GM12878 (cell line): ENCODE measurements around the gene LRBA. TPM values are rescaled to one million over a fixed set of nuclear protein-coding genes. Genes with fewer than 3 reads are reported as not detected.

Experiments used
- ATAC-seq: fragments of 200-7000 bp; cut with Tn5 transposase; 3 replicates; pipeline ENCODE4 v1.9.1; 2020; ENCODE audit warnings: mild to moderate bottlenecking, moderate library complexity
- BruUV-seq: library from RNA; stranded (reverse); fragments of 400-500 nt; replicated peaks from 2 replicates; lab custom pipeline; 2021; lab: Mats Ljungman, UMichigan
- CTCF ChIA-PET: fragments of 300-600 bp; sonication (Branson Sonifier 250); formaldehyde crosslinking; extraction: SDS; loops from one replicate; lab custom pipeline; 2021; ENCODE audit warnings: inconsistent platforms; lab: Yijun Ruan, JAX
- POLR2A ChIA-PET: fragments of 350-600 bp; formaldehyde crosslinking; extraction: SDS; loops from one replicate; lab custom pipeline; 2021; ENCODE audit warnings: inconsistent platforms; lab: Charles Lee
- RAD21 ChIA-PET: fragments of 300-600 bp; sonication (Branson Sonifier 250); formaldehyde crosslinking; loops from one replicate; lab custom pipeline; 2023; ENCODE audit warnings: antibody characterized with exemption; ENCODE audit not compliant: unreplicated experiment; lab: Charles Lee
- SMC1A ChIA-PET: fragments of 300-600 bp; sonication (Branson Sonifier 250); formaldehyde crosslinking; loops from one replicate; lab custom pipeline; 2023; ENCODE audit not compliant: unreplicated experiment, uncharacterized antibody; lab: Charles Lee
- DNase-seq: peaks from one replicate; pipeline ENCODE4 v3.0.0-alpha.2; 2011; ENCODE audit warnings: low read depth, low spot score
- FAIRE-seq: peaks from 3 replicates; lab custom pipeline; 2011; peaks lifted over from hg19 to GRCh38; lab: Jason Lieb, UNC
- H2AFZ ChIP-seq: 2 replicates; pipeline ENCODE4 v1.6.0; 2011; ENCODE audit warnings: low read depth, low read length, control low read depth; ENCODE audit not compliant: control insufficient read depth
- H3K27ac ChIP-seq: 2 replicates; pipeline ENCODE4 v1.5.1; 2011; ENCODE audit warnings: control low read depth; ENCODE audit not compliant: control insufficient read depth, insufficient read depth
- H3K27me3 ChIP-seq, 2 experiments: replicated peaks in 1 of 2; 2 replicates each; pipeline versions ENCODE4 v1.6.0 to v1.6.1; 2011; ENCODE audit warnings: low read length in 1 of 2; ENCODE audit not compliant: control insufficient read depth in 2 of 2, insufficient read depth in 2 of 2
- H3K36me3 ChIP-seq, 2 experiments: 2 replicates each; pipeline ENCODE4 v1.5.1; 2011; ENCODE audit warnings: low read length in 1 of 2; ENCODE audit not compliant: control insufficient read depth in 2 of 2, insufficient read depth in 2 of 2
- H3K4me1 ChIP-seq: 2 replicates; pipeline ENCODE4 v1.6.1; 2011; ENCODE audit warnings: mild to moderate bottlenecking, low read length, moderate library complexity, mixed read lengths; ENCODE audit not compliant: control insufficient read depth, insufficient read depth
- H3K4me2 ChIP-seq: 2 replicates; pipeline ENCODE4 v1.6.0; 2011; ENCODE audit warnings: control low read depth; ENCODE audit not compliant: control insufficient read depth, insufficient read depth
- H3K4me3 ChIP-seq: fragments of 200-600 bp; sonication (generic); 2 replicates; pipeline ENCODE4 v1.5.1; 2016
- H3K79me2 ChIP-seq: 2 replicates; pipeline ENCODE4 v1.6.0; 2011; ENCODE audit warnings: low read length; ENCODE audit not compliant: control insufficient read depth, insufficient read depth
- H3K9ac ChIP-seq: 2 replicates; pipeline ENCODE4 v1.8.0; 2011; ENCODE audit warnings: low read length, control low read depth, mixed read lengths; ENCODE audit not compliant: control insufficient read depth, insufficient read depth
- H3K9me3 ChIP-seq: replicated peaks from 3 replicates; pipeline ENCODE4 v1.5.1; 2011; ENCODE audit warnings: mild to moderate bottlenecking, low read length; ENCODE audit not compliant: control insufficient read depth, insufficient read depth
- H4K20me1 ChIP-seq: 2 replicates; pipeline ENCODE4 v1.6.0; 2011; ENCODE audit not compliant: control insufficient read depth, insufficient read depth
- BCL11A ChIP-seq: IDR thresholded peaks from 2 replicates; pipeline ENCODE4 v1.6.1; 2011; ENCODE audit warnings: low read depth, low read length
- LARP7 ChIP-seq: fragments of 450-650 bp; IDR thresholded peaks from 2 replicates; pipeline ENCODE4 v1.6.1; 2017; ENCODE audit warnings: mild to moderate bottlenecking
- SREBF2 ChIP-seq: IDR thresholded peaks from 2 replicates; pipeline ENCODE4 v1.6.1; 2012; ENCODE audit warnings: mild to moderate bottlenecking, low read length
- TCF7 ChIP-seq: IDR thresholded peaks from 2 replicates; pipeline ENCODE4 v1.6.1; 2014; ENCODE audit warnings: antibody characterized with exemption, borderline replicate concordance
- ZSCAN29 ChIP-seq: fragments of 450-650 bp; IDR thresholded peaks from 2 replicates; pipeline ENCODE4 v1.6.1; 2017; ENCODE audit warnings: mild to moderate bottlenecking, moderate library complexity
- WGBS: methylation state at CpG from one replicate; pipeline ENCODE4 v1.1.6; 2016; ENCODE audit warnings: low lambda C conversion rate; ENCODE audit not compliant: insufficient replicate concordance, insufficient coverage; ENCODE audit errors: missing lambda C conversion rate; 5-methylcytosine and 5-hydroxymethylcytosine counted together
- in situ Hi-C: fragments of 300-500 bp; cut with MboI; formaldehyde crosslinking; loops from 9 replicates; pipeline ENCODE4 v1.14.3; 2018; ENCODE audit warnings: mixed read lengths
- intact Hi-C: fragments of 100-400 bp; cut with micrococcal nuclease; formaldehyde crosslinking; loops from one replicate; pipeline ENCODE4 v1.14.2; 2022; ENCODE audit not compliant: unreplicated experiment
- polyA plus RNA-seq, 11 experiments: library from polyadenylated mRNA; depleted of rRNA in 4 of 11; unstranded in 6 of 11; stranded (reverse) in 5 of 11; fragments of >200 nt; fragmentation: Nextera tagmentation in 4 of 11; fragmentation: Illumina TruSeq in 1 of 11; extraction: Ambion mirVana in 4 of 11; extraction: Trizol in 1 of 11; gene quantifications; 1 replicate in 1 of 11; 2 replicates in 10 of 11; pipeline versions ENCODE4 v1.2.1 to v1.2.3, GENCODE V29; 2011 to 2016; ENCODE audit warnings: inconsistent platforms in 2 of 11, missing spikeins in 2 of 11, low read depth in 1 of 11
- total RNA-seq, 4 experiments: library from RNA; depleted of rRNA in 3 of 4; stranded (reverse); fragments of >200 nt in 3 of 4; fragmentation: Illumina TruSeq in 1 of 4; extraction: Trizol in 1 of 4; gene quantifications; 2 replicates each; pipeline versions ENCODE4 v1.2.1 to v1.2.3, GENCODE V29; 2013 to 2021
- TF ChIP-seq, protein P1 (sequence below): fragments of 450-650 bp; IDR thresholded peaks from 2 replicates; pipeline ENCODE4 v1.6.1; 2014; ENCODE audit warnings: mild to moderate bottlenecking

LRBA gene
- total and polyA plus RNA-seq, 10 of the 15 experiments (the other 5 are each of a cell fraction or from before 2014, with no cell fraction given), result 20.3 to 93.4 (median 55.0) TPM

DNA sequence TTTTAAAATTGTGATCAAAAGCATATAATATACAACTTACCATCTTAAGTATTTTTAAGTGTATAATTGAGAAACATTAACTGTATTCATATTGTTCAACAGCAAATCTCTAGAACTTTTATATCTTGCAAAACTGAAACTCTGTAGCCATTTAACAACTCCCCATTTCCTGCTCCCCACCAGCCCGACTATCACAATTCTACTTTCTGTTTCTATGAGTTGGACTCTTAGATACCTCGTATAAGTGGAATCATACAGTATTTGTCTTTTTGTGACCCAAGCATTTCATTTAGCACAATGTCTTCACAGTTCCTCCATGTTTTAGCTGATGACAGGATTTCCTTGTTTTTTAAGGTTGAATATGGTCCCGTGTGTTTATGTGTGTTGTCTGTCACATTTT lies 106.0 kb downstream of the LRBA start (continued):
- TF ChIP-seq, protein P1, sequence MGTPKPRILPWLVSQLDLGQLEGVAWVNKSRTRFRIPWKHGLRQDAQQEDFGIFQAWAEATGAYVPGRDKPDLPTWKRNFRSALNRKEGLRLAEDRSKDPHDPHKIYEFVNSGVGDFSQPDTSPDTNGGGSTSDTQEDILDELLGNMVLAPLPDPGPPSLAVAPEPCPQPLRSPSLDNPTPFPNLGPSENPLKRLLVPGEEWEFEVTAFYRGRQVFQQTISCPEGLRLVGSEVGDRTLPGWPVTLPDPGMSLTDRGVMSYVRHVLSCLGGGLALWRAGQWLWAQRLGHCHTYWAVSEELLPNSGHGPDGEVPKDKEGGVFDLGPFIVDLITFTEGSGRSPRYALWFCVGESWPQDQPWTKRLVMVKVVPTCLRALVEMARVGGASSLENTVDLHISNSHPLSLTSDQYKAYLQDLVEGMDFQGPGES, result no peak
- TF ChIP-seq LARP7, result no peak

DNA sequence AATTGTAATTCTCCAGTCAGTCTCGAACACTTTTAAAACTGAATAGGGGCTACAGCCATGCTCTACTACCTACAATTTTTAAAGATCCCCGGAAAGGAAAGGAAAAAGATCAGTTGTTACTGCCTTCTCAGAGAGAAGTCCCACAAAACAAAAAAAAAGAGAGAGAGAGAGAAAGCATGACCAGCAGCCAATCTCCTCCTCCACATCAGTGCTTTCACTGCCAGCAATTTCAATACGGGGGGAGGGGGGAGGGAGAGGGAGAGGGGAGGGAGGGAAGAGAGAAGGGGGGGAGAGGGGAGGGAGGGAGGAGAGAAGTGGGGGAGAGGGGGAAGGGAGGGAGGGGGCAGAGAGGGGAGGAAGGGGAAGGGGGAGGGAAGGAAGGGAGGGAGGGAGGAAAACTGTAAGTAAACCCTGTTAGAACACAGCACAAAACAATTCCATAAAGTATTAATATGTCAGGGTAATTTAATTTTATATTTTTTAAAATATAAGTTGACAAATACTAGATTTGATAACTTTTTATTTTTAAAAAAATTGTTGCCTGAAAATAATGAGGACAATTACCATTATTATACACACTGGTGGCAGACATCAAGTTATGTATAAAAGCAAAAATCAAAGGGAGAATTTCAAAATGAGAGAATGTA lies 108.0 kb downstream of the LRBA start:
- Histone ChIP-seq H3K79me2 (no peaks in the 10 kb centered on the region), H2AFZ (no peak overlapping the region), H3K9me3 (peaks cover 7% of the 10 kb centered on the region), H3K4me3 (no peak overlapping the region), H4K20me1 (no peaks in the 10 kb centered on the region), H3K4me2 (no peak overlapping the region), H3K36me3 (peaks cover 1 to 6% of the 10 kb centered on the region in 2 experiments; a peak in 3 of 4 replicates), H3K4me1 (no peaks in the 10 kb centered on the region), H3K27ac (no peak overlapping the region), H3K9ac (no peak overlapping the region), H3K27me3 (no peaks in the 10 kb centered on the region)
- no peak for DNase-seq
- in situ Hi-C loops, result no loop called here
- no peak for TF ChIP-seq BCL11A
- no peak for TF ChIP-seq SREBF2
- no peak for TF ChIP-seq ZSCAN29
- no peak for TF ChIP-seq TCF7
- RAD21 ChIA-PET, result interaction anchor here (1.5 kb wide), 1 partner anchor 40 kb away, joined by 6 read pairs; no protein-coding TSS in a partner anchor
- CTCF ChIA-PET, result no interaction called here
- SMC1A ChIA-PET, result interaction anchor here (1.1 kb wide), 1 partner anchor 26 kb away, joined by 3 read pairs; no protein-coding TSS in a partner anchor
- FAIRE-seq, result no peak
- 100% methylated on average over 2 of the region's 3 CpGs for WGBS
- POLR2A ChIA-PET, result interaction anchor here (0.5 kb wide), 1 partner anchor 29 kb away, joined by 3 read pairs; no protein-coding TSS in a partner anchor
- BruUV-seq, result no TSS peak
- intact Hi-C loops, result no loop called here
- no peak for ATAC-seq
